Testis (tissue), 2 donors: ENCODE results near the gene NEK4.

Experiments
- POLR2A ChIP-seq: fragments of 450-650 bp; IDR thresholded peaks from one replicate; pipeline ENCODE4 v1.6.1; 2017; ENCODE audit warnings: antibody characterized with exemption, mild to moderate bottlenecking, moderate library complexity
- TF ChIP-seq, protein P1 (sequence below), 3 experiments: fragments of 450-650 bp in 2 of 3; fragments of 200-600 bp in 1 of 3; sonication (generic) in 1 of 3; IDR thresholded peaks; one replicate each; pipeline ENCODE4 v1.5.1; 2016 to 2019; ENCODE audit warnings: antibody characterized with exemption in 3 of 3, mild to moderate bottlenecking in 2 of 3, moderate library complexity in 1 of 3

- TF ChIP-seq, protein P1, sequence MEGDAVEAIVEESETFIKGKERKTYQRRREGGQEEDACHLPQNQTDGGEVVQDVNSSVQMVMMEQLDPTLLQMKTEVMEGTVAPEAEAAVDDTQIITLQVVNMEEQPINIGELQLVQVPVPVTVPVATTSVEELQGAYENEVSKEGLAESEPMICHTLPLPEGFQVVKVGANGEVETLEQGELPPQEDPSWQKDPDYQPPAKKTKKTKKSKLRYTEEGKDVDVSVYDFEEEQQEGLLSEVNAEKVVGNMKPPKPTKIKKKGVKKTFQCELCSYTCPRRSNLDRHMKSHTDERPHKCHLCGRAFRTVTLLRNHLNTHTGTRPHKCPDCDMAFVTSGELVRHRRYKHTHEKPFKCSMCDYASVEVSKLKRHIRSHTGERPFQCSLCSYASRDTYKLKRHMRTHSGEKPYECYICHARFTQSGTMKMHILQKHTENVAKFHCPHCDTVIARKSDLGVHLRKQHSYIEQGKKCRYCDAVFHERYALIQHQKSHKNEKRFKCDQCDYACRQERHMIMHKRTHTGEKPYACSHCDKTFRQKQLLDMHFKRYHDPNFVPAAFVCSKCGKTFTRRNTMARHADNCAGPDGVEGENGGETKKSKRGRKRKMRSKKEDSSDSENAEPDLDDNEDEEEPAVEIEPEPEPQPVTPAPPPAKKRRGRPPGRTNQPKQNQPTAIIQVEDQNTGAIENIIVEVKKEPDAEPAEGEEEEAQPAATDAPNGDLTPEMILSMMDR (IDR thresholded peaks at IDR 0.05), result no peak
- TF ChIP-seq POLR2A, result no peak
These were observed 107.6 kb downstream of the NEK4 start for GRCh38 chr3:52663098-52663497.
